Activated CD8-positive, alpha-beta memory T cell treated with anti-CD3 and anti-CD28 coated beads for 24 hours (primary cell): Measurements from ENCODE around the gene APLN.
A peak's percentile ranks its signal among the peaks of the same experiment; 100 is the strongest.

Experiments
- DNase-seq: peaks from one replicate; pipeline ENCODE4 v3.0.0-alpha.2; 2020

The APLN gene, protein sequence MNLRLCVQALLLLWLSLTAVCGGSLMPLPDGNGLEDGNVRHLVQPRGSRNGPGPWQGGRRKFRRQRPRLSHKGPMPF

DNA sequence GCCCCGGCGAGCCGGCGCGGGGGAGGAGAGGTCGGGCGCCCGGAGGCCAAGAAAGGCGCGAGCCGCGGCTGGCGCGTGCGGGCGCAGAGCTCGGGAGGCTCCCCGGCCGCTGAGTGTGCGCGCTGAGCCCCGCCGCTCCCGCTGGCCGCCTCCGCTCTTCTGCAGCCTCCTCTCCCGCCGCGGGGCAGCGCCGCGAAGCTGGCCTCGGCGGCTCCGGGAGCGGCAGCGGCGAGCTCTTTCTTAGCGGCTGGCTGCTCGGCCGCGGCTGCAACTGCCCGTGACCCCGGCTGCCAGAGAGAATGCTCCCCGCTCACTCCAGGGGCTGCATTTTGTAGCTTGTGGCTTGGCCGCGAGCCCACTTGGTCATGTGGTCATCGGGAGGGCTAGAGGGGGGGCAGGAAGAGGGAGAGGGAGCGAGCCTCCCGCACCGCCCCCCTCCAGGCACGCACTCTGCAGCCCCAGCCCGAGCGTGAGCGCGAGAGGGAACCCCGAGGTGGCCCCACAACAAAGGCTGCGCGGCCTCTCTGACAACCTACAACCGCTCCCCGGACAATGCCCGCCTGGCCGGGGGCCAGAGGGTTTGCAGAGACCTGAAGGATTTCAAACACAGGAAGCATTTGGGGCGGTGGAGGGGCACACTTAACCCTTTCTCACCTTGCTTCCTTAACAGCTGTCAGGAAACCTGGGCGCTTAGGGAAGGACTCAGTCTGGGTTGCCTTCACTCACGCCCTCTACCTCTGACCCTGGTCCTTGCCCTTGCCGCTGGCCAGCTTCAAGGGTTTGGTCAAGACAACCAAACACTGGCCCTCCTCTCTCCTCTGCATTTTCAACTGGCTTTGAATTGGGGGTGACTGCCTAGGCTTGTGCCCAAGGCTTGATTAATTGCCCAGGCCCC is at the start of gene APLN:
Gene APLN, minus strand, starts transcription at position 305 of the 895 bp plus-strand sequence. CDS start 326 bp downstream, outside the sequence.
- peak; percentile 64 for DNase-seq

DNA sequence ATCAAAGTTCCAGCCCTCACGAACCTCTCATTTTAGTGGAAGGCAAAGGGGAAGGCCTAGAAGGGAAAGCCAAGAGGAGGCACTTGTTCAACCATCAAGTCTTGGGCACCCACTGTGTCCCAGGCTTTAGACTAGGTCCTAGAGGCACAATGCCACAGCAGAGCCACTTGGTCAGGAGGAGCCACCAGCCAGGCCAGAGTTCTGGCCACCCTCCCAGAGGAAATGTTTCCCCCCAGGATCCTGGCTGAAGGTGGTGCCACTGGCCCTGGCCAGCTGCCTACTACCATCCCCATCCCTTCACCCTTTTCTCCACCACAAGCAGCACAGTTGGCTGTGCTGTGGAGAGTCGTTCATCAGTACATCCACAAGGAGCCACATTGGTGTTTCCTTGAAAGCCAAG is 49.7 kb upstream of the APLN start:
- no peak for DNase-seq

DNA sequence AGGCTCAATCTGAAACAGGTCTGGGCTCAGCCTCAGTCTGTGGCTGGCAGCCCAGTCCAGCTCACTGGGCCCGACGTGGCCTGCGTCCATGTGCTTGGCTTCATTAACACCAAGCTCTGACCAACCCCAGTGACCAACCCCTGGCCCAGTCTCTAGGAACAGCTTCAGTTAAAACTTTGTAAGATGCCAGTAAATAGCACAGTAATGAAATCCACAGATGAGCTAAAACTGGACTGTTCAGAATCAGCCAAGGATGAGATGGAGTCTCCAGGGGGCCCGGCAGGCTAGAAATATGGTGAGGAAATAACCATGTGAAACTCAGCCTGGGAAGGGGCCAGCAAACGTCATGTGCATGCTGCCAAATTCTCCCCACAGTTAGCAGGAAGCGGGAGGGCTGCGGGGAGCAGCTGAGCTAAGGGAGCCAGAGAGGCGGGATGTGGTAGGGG is 46.9 kb upstream of the APLN start:
- DNase-seq = no peak

DNA sequence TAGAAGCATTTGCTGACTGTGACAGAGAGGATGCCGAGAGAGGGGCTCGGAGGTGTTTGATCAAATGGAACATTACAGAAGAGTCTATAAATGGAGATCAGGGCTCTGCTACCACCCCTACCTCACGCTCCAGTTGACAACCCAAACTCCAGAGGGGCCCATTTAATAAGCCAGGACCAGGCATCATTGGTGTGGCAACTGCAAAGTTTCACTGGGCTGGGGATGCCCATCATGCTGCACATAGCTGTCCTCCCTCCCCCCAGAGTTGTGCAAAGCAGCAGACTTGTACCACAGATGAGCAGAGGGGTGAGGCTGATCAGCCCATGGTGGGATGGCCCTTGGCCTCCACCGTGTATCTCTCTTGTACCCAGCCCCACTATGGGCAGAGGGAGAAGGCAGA is 45.8 kb upstream of the APLN start:
- no peak for DNase-seq

DNA sequence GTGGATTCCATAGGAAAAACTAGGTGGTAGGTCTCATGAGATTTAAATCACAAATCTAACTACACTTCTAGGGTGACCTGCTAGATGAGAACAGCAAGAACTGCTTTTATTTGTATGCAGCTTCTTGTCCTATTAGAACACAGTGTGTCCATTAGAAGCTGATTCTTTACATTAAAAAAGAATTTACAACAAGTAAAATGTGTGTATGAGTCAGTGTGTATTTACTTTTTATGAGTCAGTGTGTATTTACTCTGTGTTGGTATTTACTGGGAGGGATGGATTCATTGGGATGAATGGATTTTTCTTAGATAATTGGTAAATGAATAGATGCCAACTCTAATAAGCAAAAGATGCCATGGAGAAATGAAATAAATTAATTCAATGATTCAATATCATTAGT is 43.4 kb upstream of the APLN start:
- DNase-seq = no peak

DNA sequence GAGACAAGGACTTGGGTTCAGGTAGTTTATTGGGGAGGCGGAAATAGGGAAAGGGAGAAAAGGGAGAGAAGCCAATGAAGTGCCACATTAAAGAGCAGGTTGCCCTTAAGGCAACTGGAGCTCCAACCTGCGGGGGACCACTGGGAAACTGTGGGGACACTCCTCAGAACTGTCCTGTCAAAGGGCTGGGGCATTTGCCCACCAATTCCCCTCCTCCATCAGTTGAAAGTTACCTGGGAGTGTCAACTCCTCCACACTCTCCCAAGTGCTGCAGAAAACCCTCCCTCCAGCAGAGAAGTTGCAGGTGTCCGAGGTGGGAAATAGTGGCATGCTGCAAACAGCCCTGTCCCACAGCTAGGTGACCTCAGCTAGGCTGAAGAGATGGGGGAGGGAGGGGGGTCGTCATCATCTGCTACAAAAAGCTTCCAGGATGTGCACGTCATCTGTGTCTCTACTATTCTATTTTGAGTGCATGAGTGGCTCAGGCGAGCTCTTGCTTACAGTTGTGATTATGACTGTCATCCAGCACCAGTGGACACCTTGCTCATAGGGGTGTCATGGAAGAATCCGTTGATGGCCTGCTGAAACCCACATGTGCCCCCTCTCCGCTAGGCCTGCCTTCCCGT is 42.6 kb upstream of the APLN start:
- peak; percentile 49 for DNase-seq

DNA sequence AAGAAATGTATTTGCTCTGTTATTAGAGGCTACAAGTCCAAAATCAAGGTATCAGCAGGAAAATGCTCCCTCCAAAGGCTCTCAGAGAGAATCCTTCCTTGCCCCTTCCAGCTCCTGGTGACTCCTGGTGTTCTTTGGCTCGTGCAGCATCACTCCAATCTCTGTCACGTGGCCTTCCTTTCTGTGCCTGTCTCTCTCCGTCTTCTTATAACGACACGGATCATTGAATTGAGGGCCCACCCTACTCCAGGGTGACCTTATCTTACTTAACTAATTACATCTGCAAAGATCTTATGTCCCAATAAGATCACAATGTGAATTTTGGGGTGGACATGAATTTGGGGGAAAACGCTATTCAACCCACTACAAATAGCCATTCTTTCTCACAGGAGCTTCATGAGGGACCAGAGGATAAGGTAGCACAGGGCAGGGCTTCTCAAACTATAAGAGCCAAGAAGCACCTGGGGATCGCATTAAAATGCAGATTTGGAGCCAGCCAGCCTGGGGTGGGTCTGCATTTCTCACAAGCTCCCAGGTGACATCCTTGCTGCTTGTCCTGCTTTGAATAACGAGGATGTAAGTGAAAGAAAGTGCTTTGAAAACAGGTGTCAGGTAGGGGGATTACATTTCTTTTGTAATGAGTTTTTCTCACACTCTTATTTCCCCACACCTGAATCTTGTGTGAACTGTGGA is 41.9 kb upstream of the APLN start:
- peak; percentile 32 for DNase-seq

DNA sequence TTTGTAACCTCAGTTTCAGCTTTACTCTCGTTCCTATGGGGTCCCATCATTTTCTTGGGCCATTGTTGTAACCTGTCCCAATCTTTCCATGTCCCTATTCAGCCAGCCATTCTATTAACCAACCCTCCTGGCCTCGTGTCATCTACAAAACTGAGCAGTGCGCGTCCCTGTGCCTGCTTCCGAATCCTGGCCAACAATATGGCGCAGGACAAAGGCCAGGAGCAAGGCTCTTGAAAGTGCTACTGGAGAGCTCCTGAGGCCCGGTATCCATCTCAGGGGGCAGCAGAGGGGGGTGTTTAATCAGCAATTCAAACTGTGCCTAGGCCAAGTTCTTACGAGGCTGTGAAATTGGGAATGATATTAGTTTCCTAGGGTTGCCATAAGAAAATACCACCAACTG is 41.2 kb upstream of the APLN start:
- peak; percentile 26 for DNase-seq

DNA sequence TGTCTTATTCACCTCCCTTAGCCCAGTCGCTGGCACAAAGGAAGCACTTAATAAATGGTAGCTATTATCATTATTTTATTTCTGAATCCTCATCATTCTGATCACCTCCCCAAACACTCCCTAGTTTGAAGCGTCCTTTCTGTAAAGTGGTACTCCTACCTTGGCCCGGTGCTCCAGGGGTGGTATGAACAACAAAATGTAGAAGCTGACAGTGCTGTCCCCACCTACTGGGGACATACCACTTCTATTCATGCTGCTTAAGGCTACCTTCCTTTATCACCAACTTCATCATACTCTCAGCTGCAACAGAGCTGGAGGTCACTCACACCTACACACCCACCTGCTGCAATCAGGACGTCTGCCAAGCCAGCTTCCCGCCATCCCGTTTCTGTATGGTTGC is 40.8 kb upstream of the APLN start:
- DNase-seq = peak; percentile 13

DNA sequence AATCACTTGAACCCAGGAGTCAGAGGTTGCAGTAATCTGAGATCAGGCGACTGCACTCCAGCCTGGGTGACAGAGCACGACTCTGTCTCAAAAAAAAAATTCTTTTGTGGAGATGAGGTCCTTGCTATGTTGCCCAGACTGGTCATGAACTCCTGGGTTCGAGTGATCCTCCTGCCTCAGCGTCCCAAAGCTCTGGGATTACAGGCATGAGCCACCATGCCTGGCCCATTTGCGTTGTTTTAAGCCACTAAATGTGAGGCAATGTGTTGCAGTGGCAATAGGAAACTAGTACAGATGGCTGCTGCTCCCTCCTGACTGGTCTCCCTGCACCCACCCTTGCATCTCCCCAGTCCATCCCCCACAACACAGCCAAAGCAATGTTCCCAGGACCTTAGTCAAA is 40.0 kb upstream of the APLN start:
- peak; percentile 30 for DNase-seq

DNA sequence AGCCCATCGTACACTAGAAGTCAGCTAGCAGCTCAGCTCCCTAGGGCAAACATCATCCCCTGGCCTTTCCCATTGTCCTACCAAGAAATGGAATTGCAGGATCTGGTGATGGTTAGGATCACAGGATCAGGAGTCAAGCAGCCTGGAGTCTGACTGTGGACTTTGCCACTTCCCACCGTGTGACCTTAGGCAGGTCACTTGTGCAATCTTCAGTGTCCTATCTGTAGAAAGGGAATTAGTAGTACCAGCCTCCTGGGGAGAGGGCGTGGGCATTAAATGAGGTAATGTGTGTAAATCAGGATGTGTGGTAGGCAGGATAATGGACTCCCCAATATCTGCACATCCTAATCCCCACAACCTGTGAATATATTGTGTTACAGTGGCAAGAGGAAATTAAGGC is 38.6 kb upstream of the APLN start:
- DNase-seq = peak; percentile 11

DNA sequence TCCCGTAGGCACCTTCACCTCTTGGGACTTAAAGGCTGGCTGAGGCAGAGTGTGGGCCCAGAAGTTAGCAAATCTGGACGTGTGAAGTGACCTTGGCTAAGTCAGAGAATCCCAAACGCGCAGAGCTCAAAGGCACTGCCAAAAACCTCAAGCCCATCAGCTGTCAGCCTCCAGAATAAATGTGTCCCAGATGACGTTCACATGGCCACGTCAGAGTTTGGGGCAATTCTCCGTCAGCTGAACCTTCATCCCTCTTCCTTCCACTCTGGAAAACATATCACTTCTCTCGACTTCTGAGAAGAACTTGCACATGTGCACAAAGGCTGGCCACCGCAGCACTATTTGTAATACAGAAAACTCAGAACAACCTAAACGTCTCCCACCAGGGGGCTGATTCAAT is 35.7 kb upstream of the APLN start:
- DNase-seq = no peak

DNA sequence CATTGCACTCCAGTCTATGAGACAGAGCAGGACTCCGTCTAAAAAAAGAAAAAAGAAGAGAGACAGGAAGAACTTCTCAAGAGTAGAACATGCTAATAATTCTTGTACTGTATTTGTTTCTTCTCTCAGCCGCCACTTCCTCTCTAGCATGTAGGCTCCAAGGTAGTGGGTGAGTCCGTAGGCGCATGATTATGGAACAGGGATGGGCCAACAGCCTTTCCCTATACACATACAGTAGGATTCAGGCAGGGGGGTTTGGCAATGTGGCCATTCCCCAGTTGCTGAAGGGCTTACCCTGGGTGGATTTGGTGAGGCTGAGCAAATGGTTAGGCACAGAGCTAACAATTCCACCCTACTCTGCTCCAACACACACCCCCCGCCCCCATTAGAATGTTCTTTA is 35.0 kb upstream of the APLN start:
- DNase-seq = no peak

DNA sequence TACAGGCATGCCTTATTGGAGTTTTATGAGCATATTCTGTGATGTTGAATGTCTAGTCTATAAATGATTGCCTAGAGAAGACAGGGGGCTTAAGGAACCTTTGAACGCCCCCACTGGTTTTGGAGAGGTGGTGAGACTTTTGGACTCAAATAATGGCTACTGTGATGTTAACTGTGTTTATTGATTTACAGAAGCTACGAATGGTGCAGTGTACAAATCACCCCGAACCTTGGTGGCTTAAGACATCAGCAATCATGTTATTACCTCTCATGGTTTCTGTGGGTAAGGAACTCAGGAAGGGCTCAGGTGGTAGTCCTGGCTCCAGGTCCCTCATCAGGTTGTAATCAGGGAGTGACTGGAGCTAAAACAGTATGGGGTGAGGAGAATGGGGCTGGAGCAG is 33.3 kb upstream of the APLN start:
- no peak for DNase-seq

DNA sequence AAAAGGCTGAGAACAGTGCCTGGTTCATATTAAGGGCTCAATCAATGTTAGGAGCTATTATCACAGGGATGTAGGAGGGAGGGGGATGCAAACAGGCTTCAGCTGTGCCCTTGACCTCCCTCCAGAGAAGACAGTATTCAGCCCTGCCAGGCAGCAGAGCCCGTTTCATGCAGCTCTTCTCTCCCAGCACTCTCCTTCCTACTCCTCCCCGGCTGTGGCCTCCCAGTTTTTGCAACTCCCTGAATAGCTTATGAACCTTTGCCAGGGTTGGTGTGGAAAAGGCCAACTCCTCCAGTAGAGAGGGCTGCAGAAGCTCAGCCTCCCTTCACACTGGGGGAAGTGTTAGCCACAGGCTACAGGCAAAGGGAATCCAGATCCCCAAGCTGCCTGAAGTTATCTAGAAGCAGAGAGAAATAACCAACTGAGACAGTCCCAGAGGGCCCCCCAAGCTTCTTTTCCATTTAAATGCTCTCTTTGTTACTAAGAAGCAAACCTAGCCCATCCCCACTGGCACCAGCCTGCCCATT is 31.7 kb upstream of the APLN start:
- DNase-seq = no peak

DNA sequence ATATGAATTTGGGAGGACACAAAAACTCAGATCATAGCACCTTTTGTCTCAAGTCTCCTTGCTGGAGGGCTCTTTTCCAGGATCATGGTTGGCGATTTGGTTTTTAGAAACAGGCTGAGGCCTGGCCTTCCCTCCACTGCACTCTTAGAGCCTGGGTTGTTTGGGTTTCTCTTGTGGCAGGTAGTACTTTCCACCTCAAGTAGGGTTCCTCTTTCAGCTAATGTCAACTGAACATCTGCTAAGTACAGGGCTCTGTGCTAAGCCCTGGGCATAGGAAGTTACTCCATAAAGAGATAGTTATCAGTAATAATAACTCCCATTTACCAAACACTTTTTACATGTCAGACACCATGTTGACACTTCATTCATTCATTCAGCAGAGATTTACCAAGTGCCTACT is 28.2 kb upstream of the APLN start:
- peak; percentile 13 for DNase-seq

DNA sequence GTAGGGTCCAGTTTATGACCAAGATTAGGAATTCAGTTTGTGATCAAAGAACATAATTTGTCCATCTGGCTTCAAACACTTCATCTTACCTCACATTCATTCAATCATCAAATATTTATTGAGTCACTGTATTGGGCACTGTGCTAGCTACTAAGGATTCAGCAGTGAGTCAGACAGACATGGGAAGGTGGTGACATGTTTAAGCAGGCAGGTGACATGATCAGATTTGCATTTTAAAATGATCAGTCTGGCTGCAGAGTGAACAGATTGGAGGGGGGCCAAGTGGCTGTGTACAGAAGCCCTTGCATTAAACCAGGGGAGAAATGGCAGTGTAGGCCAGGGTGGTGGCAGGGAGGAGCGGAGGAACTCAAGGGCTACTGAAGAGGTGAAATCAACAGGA is 25.1 kb upstream of the APLN start:
- DNase-seq = no peak

DNA sequence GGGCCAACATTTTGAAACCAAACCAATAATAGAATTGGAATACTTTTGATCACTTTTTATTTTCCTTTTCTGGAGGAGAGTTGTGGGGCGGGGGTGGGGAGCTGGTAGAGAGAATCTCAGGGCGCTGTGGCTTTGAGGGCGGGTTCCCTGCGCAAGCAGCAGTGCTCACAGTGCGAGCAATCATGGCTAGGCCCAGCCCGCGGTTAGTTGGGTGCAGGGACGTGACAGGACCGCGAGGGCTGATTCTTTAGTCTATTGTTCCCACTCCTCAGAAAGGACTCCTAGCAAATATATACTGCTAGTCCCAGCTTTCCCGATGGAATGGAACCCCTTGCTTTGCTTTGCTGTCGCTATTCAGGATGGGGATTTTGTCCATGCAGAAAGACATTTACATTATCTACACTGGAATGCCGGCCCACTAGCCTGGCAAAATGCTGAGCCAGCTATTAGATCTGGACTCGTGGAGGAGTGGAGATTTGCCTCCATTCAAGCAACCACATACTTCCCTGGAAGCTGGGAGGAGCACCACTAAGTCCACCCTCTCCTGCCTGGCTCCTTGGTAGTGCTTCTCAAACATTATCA is 23.9 kb upstream of the APLN start:
- DNase-seq = no peak

DNA sequence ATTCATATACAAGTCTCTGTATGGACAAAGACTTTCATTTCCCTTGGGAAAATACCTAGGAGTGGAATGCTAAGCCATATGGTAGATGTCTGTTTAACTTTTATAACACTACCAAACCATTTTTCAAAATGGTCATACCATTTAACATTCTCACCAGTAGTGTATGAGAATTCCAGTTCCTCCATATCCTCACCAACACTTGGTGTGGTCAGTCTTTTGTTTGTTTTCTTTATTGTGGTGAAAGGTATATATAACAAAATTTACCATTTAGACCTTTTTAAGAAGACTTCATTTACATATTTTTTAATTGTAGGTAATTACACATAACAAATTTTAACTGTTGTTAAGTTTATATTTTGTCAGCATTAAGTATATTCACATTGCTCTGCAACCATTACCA is 12.7 kb upstream of the APLN start:
- DNase-seq = no peak

DNA sequence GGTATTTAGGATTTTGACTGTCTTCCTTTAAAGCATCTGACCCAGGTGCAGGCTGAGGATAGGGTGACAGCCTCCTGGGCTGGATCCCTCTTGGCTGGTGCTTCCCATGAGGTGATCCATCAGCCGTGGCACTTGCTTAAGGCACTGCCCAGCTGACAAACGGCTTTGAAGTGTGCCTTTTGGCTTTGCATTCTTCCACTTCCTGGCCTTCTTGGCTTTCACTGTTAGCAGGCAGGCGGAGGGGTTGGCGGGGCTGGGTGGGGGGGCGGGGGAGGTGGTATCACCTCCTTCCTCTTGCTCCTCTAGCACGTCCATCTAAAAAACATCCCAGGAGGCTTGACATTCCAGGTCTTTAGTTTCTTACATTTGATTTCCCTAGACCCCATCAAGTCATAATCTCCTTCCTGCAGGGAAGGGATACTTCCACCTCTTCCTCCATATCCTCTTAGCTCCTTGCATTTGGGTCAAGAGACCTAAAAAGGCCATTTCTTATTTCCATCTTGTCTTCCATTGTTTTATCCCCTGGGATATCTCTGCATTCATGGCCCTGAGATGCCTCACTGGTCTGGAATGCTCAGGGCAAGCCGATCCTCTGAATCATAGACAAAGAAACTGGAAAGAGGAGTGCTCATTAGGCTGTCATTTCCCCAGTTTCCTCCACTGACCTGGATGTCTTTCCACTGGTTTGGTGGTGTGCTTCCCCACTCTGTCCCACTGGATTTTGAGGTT is 11.3 kb upstream of the APLN start:
- DNase-seq = no peak

DNA sequence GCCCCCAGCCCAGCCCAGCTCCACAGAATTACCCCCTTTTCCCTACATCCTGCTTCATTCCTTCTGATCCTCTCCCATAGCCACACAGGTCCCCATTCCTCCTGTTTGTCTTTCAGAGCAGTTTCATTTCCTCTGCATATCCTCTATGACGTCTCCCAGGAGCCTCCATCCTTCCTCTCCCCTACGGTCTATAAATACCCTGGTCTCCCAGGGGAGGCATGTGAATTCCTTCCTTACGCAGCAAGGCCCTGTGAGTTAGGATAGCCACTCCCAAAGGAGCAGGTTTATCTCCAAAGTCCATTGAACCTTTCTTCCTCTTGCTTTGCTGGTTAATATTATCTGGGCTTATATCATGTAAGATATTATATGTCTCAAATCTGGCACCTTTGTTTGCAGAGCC is 8.4 kb upstream of the APLN start:
- no peak for DNase-seq

DNA sequence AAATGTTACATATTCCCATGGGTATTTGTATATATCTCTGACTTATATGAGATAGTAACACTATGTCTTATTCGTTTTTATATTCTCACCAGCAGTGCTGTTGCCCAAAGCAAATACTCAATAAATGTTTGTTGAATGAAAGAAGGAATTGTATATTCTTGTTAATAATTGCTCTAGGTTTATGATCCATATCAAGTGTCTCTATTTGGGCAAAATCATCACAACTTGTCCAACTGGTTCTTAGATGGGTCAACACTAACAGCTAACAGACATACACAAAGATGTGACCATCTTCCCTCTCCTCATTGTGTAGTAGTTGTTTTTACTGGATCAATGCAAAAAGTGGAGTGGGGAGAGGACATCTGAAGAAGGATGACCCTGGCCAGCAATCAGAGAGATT is 6.6 kb upstream of the APLN start:
- no peak for DNase-seq
